ENCODE results near the gene ELMOD1.

Gene ELMOD1

DNA sequence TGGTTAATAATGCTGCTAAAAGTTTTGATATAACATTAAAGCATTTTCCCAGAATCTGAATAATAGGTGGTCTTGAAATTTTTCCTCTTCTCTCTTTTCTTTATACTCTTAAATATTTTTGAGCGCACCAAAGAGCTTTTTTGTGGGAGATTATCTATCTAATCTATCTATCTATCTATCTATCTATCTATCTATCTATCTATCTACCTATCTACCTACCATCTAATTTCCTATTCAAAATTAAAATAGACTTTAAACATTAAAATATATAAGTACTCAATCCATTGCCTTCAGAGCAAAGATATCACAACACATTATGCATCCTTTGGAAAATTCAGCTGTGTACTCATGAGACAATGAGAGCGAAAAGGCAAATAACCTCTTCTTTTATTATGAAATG, 55.8 kb downstream of the ELMOD1 start:
- TF ChIP-seq TAF1 (IDR thresholded peaks at IDR 0.05; ENCODE audit: borderline replicate concordance, insufficient read depth, low read length) (no peak), REST (IDR thresholded peaks at IDR 0.05; ENCODE audit: insufficient read depth in 1 of 2, low read depth in 2 of 2, low read length in 2 of 2) (no peak), FOXP2 (optimal IDR thresholded peaks at IDR 0.05; ENCODE audit: borderline replicate concordance, extremely low read depth, extremely low read length, insufficient read depth) (no peak), SIN3A (IDR thresholded peaks at IDR 0.05; ENCODE audit: borderline replicate concordance, insufficient read depth, low read length) (no peak), POLR2AphosphoS5 (IDR thresholded peaks at IDR 0.05; ENCODE audit: low read depth, low read length) (no peak)

- no peak for TF ChIP-seq SIN3A (IDR thresholded peaks at IDR 0.05; ENCODE audit: borderline replicate concordance, insufficient read depth, low read length)
- TF ChIP-seq POLR2AphosphoS5 (IDR thresholded peaks at IDR 0.05; ENCODE audit: low read depth, low read length), result no peak
- TF ChIP-seq FOXP2 (optimal IDR thresholded peaks at IDR 0.05; ENCODE audit: borderline replicate concordance, extremely low read depth, extremely low read length, insufficient read depth), result no peak
- TF ChIP-seq REST (IDR thresholded peaks at IDR 0.05; ENCODE audit: insufficient read depth in 1 of 2, low read depth in 2 of 2, low read length in 2 of 2), result no peak
- TF ChIP-seq TAF1 (IDR thresholded peaks at IDR 0.05; ENCODE audit: borderline replicate concordance, insufficient read depth, low read length), result no peak
Measured at GRCh38 chr11:107648242-107648641, 57.3 kb downstream of the ELMOD1 start.

GRCh38 chr11:107651672-107652071, 60.7 kb downstream of the ELMOD1 start:
- TF ChIP-seq POLR2AphosphoS5 (IDR thresholded peaks at IDR 0.05; ENCODE audit: low read depth, low read length) (no peak), SIN3A (IDR thresholded peaks at IDR 0.05; ENCODE audit: borderline replicate concordance, insufficient read depth, low read length) (no peak), REST (IDR thresholded peaks at IDR 0.05; ENCODE audit: insufficient read depth in 1 of 2, low read depth in 2 of 2, low read length in 2 of 2) (no peak), FOXP2 (optimal IDR thresholded peaks at IDR 0.05; ENCODE audit: borderline replicate concordance, extremely low read depth, extremely low read length, insufficient read depth) (no peak), TAF1 (IDR thresholded peaks at IDR 0.05; ENCODE audit: borderline replicate concordance, insufficient read depth, low read length) (no peak)

DNA sequence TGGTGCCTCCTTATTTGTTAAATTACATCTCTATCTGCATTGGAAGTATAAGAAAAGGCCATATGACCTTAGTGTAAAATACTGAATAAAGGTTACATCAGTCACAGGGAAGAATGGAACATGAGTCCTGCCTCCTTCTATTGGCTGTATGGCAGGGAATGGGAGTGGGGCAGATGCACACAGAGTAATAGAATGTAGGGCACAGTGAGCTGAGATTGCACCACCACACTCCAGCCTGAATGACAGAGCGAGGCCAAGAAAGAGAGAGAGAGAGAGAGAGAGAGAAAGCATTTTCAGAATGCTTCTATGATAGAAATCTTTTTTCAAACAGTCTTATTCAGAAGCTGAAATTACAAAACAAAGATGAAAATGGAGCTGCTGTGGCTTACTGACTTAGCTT, 62.1 kb downstream of the ELMOD1 start:
- no peak for TF ChIP-seq SIN3A (IDR thresholded peaks at IDR 0.05; ENCODE audit: borderline replicate concordance, insufficient read depth, low read length)
- TF ChIP-seq TAF1 (IDR thresholded peaks at IDR 0.05; ENCODE audit: borderline replicate concordance, insufficient read depth, low read length), result no peak
- TF ChIP-seq REST (IDR thresholded peaks at IDR 0.05; ENCODE audit: insufficient read depth in 1 of 2, low read depth in 2 of 2, low read length in 2 of 2), result no peak
- no peak for TF ChIP-seq FOXP2 (optimal IDR thresholded peaks at IDR 0.05; ENCODE audit: borderline replicate concordance, extremely low read depth, extremely low read length, insufficient read depth)
- no peak for TF ChIP-seq POLR2AphosphoS5 (IDR thresholded peaks at IDR 0.05; ENCODE audit: low read depth, low read length)

DNA sequence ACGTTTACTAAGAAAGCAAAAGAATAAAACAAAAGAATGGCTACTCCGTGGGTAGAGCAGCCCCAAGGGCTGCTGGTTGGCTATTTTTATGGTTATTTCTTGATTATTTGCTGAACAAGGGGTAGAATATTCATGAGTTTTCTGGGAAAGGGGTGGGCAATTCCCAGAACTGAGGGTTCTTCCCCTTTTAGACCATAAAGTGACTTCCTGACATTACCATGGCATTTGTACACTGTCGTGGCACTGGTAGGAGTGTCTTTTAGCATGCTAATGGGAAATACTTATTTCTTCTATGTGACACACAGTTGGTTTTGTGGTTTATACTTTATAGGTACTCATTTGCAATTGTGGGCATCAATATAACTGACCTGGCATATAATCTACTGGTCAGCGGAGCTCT, 64.7 kb downstream of the ELMOD1 start:
- TF ChIP-seq SIN3A (IDR thresholded peaks at IDR 0.05; ENCODE audit: borderline replicate concordance, insufficient read depth, low read length) (no peak), TAF1 (IDR thresholded peaks at IDR 0.05; ENCODE audit: borderline replicate concordance, insufficient read depth, low read length) (no peak), FOXP2 (optimal IDR thresholded peaks at IDR 0.05; ENCODE audit: borderline replicate concordance, extremely low read depth, extremely low read length, insufficient read depth) (no peak), POLR2AphosphoS5 (IDR thresholded peaks at IDR 0.05; ENCODE audit: low read depth, low read length) (no peak), REST (IDR thresholded peaks at IDR 0.05; ENCODE audit: insufficient read depth in 1 of 2, low read depth in 2 of 2, low read length in 2 of 2) (no peak)
